ENCODE measurements around the gene ZNF675. TPM values are rescaled to one million over a fixed set of nuclear protein-coding genes. Genes with fewer than 3 reads are reported as not detected.
"Not testable (repeated sequence)": the region's sequence is repeated elsewhere in the genome, so short reads cannot be mapped to it uniquely, and the experiment has no call there.

Gene ZNF675
- total RNA-seq, 2 donors from 2014 or later, result 11.2 to 15.4 TPM

DNA sequence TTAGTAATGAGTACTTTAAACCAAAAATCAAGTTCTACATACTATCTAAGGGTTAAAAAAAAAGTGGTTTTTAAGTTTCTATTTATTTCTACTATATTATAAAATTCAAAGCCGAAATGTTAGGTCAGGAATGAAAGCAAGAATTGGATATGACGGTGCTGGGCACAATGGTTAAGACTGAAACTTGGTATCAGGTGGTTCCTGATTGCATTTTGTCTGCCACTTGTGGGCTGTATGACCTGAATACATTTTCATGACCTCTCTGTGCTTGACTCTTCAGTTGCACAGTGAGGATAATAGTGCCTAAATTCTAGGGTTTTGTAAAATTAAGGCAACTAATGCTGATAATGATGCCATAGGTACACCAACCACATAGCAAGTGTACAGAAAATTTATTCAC, 22.3 kb upstream of the ZNF675 start:
- Histone ChIP-seq H3K9me3 (no peaks in the 10 kb centered on the region), H3K27ac (no peak overlapping the region), H3K4me3 (no peak overlapping the region), H3K4me1 (replicated peaks) (no peaks in the 10 kb centered on the region), H3K27me3 (replicated peaks; ENCODE audit: insufficient read depth) (no peaks in the 10 kb centered on the region), H3K36me3 (no peaks in the 10 kb centered on the region)
- 26% methylated on average over 2 of the region's 2 CpGs for WGBS
- intact Hi-C loops (cut with DNase I), result no loop called here
- DNase-seq (ENCODE audit: low spot score), result no peak
- TF ChIP-seq POLR2AphosphoS5 (IDR thresholded peaks at IDR 0.05) (no peak), POLR2A (IDR thresholded peaks at IDR 0.05) (no peak)
- TF ChIP-seq, protein P1, sequence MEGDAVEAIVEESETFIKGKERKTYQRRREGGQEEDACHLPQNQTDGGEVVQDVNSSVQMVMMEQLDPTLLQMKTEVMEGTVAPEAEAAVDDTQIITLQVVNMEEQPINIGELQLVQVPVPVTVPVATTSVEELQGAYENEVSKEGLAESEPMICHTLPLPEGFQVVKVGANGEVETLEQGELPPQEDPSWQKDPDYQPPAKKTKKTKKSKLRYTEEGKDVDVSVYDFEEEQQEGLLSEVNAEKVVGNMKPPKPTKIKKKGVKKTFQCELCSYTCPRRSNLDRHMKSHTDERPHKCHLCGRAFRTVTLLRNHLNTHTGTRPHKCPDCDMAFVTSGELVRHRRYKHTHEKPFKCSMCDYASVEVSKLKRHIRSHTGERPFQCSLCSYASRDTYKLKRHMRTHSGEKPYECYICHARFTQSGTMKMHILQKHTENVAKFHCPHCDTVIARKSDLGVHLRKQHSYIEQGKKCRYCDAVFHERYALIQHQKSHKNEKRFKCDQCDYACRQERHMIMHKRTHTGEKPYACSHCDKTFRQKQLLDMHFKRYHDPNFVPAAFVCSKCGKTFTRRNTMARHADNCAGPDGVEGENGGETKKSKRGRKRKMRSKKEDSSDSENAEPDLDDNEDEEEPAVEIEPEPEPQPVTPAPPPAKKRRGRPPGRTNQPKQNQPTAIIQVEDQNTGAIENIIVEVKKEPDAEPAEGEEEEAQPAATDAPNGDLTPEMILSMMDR (IDR thresholded peaks at IDR 0.05), result no peak

DNA sequence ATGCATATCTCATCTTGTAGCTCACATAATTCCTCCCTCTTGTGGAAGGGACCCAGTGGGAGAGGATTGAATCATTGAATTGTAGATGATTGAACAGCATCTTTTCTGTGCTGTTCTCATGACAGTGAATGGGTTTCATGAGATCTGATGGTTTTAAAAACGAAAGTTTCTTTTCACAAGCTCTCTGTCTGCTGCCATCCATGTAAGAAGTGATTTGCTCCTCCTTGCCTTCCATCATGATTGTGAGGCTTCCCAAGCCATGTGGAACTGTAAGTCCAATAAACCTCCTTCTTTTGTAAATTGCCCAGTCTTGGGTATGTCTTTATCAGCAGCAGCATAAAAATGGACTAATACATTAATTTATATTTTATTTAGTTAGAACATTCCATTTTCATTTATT, 19.6 kb upstream of the ZNF675 start:
- WGBS, result 93% methylated on average over 1 of the region's 1 CpG
- Histone ChIP-seq H3K36me3 (no peaks in the 10 kb centered on the region), H3K27me3 (replicated peaks; ENCODE audit: insufficient read depth) (no peaks in the 10 kb centered on the region), H3K9me3 (no peaks in the 10 kb centered on the region), H3K27ac (no peak overlapping the region), H3K4me1 (replicated peaks) (no peaks in the 10 kb centered on the region), H3K4me3 (no peak overlapping the region)
- TF ChIP-seq, protein P1 (IDR thresholded peaks at IDR 0.05), result no peak
- TF ChIP-seq POLR2AphosphoS5 (IDR thresholded peaks at IDR 0.05) (no peak), POLR2A (IDR thresholded peaks at IDR 0.05) (no peak)
- no peak for DNase-seq (ENCODE audit: low spot score)
- intact Hi-C loops (cut with DNase I), result no loop called here

DNA sequence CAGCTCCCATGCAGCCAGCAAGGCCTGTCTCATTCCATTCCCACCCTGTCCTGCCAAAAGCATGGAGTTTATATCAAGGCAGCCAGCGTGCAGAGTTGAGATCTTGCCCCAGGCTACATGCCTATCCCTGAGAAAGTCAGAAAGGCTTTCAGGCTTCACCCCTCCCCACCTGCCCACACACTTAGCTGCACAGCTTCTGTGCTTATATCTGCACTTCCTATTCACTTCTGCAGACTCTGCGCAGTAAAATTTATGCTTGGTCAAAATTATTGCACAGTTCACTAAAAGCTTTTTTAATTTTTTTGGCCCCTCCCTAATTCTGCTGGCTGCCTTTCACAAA, 12.5 kb upstream of the ZNF675 start:
- no peaks in the 10 kb centered on the region for H3K27me3 ChIP-seq (replicated peaks; ENCODE audit: insufficient read depth)
- 43% methylated on average over 2 of the region's 2 CpGs for WGBS
- intact Hi-C loops (cut with DNase I), result no loop called here
- no peak overlapping the region for H3K27ac ChIP-seq
- TF ChIP-seq POLR2AphosphoS5 (IDR thresholded peaks at IDR 0.05) (no peak), POLR2A (IDR thresholded peaks at IDR 0.05) (no peak)
- TF ChIP-seq, protein P1 (IDR thresholded peaks at IDR 0.05), result no peak
- no peak for DNase-seq (ENCODE audit: low spot score)
- no peaks in the 10 kb centered on the region for H3K9me3 ChIP-seq
- no peaks in the 10 kb centered on the region for H3K36me3 ChIP-seq
- no peak overlapping the region for H3K4me3 ChIP-seq
- H3K4me1 ChIP-seq (replicated peaks), result no peaks in the 10 kb centered on the region

DNA sequence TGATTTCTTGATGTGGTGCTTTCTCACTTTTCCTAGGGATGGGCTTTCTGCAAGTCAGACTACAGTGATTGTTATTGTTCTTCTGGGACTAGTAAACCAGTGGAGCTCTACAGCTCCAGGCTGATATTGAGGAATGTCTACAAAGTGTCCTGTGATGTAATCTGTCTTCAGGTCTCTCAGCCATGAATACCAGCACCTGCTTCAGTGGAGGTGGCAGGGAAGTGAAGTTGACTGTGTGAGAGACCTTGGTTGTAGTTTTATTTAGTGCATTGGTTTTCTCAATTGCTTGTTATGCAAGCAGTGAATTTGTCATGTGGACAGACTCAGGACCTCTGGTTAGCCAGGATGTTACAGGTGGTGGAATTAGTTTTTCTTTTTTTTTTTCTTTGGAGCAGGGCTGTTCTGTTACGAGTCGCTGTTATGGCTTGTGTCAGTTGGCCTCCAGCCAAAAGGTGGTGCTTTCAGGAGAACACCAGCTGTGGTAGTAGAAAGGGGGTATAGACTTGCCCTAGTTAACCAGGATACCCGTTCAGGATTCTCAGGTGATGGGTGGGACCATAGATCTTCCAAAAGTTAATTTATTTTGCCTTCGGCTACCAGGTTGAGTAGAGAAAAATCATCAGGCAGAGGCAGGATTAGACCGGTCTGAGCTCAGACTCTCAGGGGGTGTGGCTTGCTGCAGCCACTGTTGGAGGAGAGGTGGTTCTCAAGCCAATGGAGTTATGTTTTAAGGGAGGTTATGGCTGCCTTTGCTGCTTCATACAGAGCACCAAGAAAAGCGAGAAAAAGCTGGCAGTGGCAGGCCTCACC, 11.9 kb upstream of the ZNF675 start:
- no peaks in the 10 kb centered on the region for H3K27me3 ChIP-seq (replicated peaks; ENCODE audit: insufficient read depth)
- no peaks in the 10 kb centered on the region for H3K9me3 ChIP-seq
- H3K4me3 ChIP-seq, result no peak overlapping the region
- H3K36me3 ChIP-seq, result no peaks in the 10 kb centered on the region
- TF ChIP-seq, protein P1 (IDR thresholded peaks at IDR 0.05), result no peak
- TF ChIP-seq POLR2A (IDR thresholded peaks at IDR 0.05) (no peak), POLR2AphosphoS5 (IDR thresholded peaks at IDR 0.05) (no peak)
- H3K27ac ChIP-seq, result no peak overlapping the region
- no peak for DNase-seq (ENCODE audit: low spot score)
- no peaks in the 10 kb centered on the region for H3K4me1 ChIP-seq (replicated peaks)
- 46% methylated on average over 6 of the region's 6 CpGs for WGBS
- intact Hi-C loops (cut with DNase I), result no loop called here

DNA sequence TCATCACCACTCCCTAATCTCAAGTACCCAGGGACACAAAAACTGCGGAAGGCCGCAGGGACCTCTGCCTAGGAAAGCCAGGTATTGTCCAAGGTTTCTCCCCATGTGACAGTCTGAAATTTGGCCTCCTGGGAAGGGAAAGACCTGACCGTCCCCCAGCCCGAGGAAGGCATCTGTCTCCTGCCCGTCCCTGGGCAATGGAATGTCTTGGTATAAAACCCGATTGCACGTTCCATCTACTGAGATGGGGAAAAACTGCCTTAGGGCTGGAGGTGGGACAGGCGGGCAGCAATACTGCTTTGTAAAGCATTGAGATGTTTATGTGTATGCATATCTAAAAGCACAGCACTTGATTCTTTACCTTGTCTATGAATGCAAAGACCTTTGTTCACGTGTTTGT, 5.9 kb upstream of the ZNF675 start:
- H3K27ac ChIP-seq; H3K27me3 ChIP-seq (replicated peaks; ENCODE audit: insufficient read depth); H3K4me1 ChIP-seq (replicated peaks); DNase-seq (ENCODE audit: low spot score); H3K36me3 ChIP-seq; intact Hi-C loops (cut with DNase I); H3K4me3 ChIP-seq; H3K9me3 ChIP-seq: not testable (repeated sequence)
- 66% methylated on average over 9 of the region's 9 CpGs for WGBS

Data from prostate gland (tissue), 2 donors.